IMR-90 (cell line): ENCODE results near the gene IL1RL1. TPM values are rescaled to one million over a fixed set of nuclear protein-coding genes. Genes with fewer than 3 reads are reported as not detected.

Experiments
- ATAC-seq: fragments of 200-7000 bp; cut with Tn5 transposase; 2 replicates; pipeline ENCODE4 v1.9.1; 2020; ENCODE audit warnings: low read depth, mild to moderate bottlenecking, moderate library complexity
- BruUV-seq: library from RNA; stranded (reverse); fragments of 400-500 nt; replicated peaks from 2 replicates; lab custom pipeline; 2021; lab: Mats Ljungman, UMichigan
- CTCF ChIA-PET: fragments of 300-600 bp; formaldehyde crosslinking; extraction: SDS; loops from one replicate; lab custom pipeline; 2021; ENCODE audit warnings: antibody characterized with exemption; lab: Yijun Ruan, JAX
- POLR2A ChIA-PET: fragments of 300-600 bp; sonication (Branson Sonifier 250); formaldehyde crosslinking; loops from one replicate; lab custom pipeline; 2022; ENCODE audit warnings: antibody characterized with exemption; ENCODE audit not compliant: unreplicated experiment; lab: Charles Lee
- DNase-seq: peaks from one replicate; pipeline ENCODE4 v3.0.0; 2013
- H2AFZ ChIP-seq: replicated peaks from 2 replicates; pipeline ENCODE3; 2013; ENCODE audit warnings: low read length, mild to moderate bottlenecking; ENCODE audit not compliant: poor library complexity
- H2AK5ac ChIP-seq: 2 replicates; pipeline ENCODE4 v1.6.1; 2013; ENCODE audit warnings: low read depth, low read length, inconsistent platforms
- H2AK9ac ChIP-seq: replicated peaks from 2 replicates; pipeline ENCODE3; 2013; ENCODE audit warnings: mild to moderate bottlenecking, low read depth, low read length, moderate library complexity; ENCODE audit not compliant: poor library complexity
- H2BK120ac ChIP-seq: 2 replicates; pipeline ENCODE4 v1.6.1; 2013; ENCODE audit warnings: low read depth, low read length, inconsistent platforms
- H2BK15ac ChIP-seq: 3 replicates; pipeline ENCODE4 v1.6.1; 2013; ENCODE audit warnings: low read depth, low read length, inconsistent platforms
- H2BK20ac ChIP-seq: 2 replicates; pipeline ENCODE4 v1.6.1; 2013; ENCODE audit warnings: low read depth, mild to moderate bottlenecking, inconsistent platforms, low read length, moderate library complexity
- H2BK5ac ChIP-seq: 2 replicates; pipeline ENCODE4 v1.6.1; 2013; ENCODE audit warnings: mild to moderate bottlenecking, low read depth, low read length, inconsistent platforms; ENCODE audit not compliant: poor library complexity, severe bottlenecking
- H3K14ac ChIP-seq: replicated peaks from 2 replicates; pipeline ENCODE4 v1.6.1; 2013; ENCODE audit warnings: low read depth, low read length, inconsistent platforms
- H3K18ac ChIP-seq: 2 replicates; pipeline ENCODE4 v1.6.1; 2013; ENCODE audit warnings: low read depth, low read length, control low read depth
- H3K23ac ChIP-seq: 2 replicates; pipeline ENCODE4 v1.6.1; 2013; ENCODE audit warnings: low read depth, low read length, inconsistent platforms
- H3K27ac ChIP-seq: 2 replicates; pipeline ENCODE4 v1.5.1; 2013; ENCODE audit warnings: mild to moderate bottlenecking, control low read depth, low read length; ENCODE audit not compliant: insufficient read depth
- H3K27me3 ChIP-seq: 2 replicates; pipeline ENCODE4 v1.6.1; 2013; ENCODE audit warnings: low read length; ENCODE audit not compliant: control insufficient read depth, insufficient read depth
- H3K36me3 ChIP-seq: 2 replicates; pipeline ENCODE4 v1.6.1; 2013; ENCODE audit warnings: low read length, mixed read lengths; ENCODE audit not compliant: control insufficient read depth, insufficient read depth
- H3K4ac ChIP-seq: 2 replicates; pipeline ENCODE4 v1.6.1; 2013; ENCODE audit warnings: low read depth, low read length, inconsistent platforms
- H3K4me1 ChIP-seq: 2 replicates; pipeline ENCODE4 v1.6.1; 2013; ENCODE audit warnings: low read length, mixed read lengths; ENCODE audit not compliant: control insufficient read depth, insufficient read depth
- H3K4me2 ChIP-seq: 2 replicates; pipeline ENCODE4 v1.6.1; 2013; ENCODE audit warnings: low read depth, mild to moderate bottlenecking, control low read depth, low read length, moderate library complexity
- H3K4me3 ChIP-seq: 2 replicates; pipeline ENCODE4 v1.5.1; 2013; ENCODE audit warnings: low read depth, mild to moderate bottlenecking, control low read depth, low read length, moderate library complexity; ENCODE audit not compliant: insufficient read depth
- H3K56ac ChIP-seq: 2 replicates; pipeline ENCODE4 v1.6.1; 2013; ENCODE audit warnings: low read length, inconsistent platforms; ENCODE audit not compliant: insufficient read depth; ENCODE audit errors: extremely low read depth
- H3K79me1 ChIP-seq, 2 experiments: 2 replicates each; pipeline ENCODE4 v1.6.1; 2013; ENCODE audit warnings: low read length in 2 of 2, inconsistent platforms in 1 of 2, low read depth in 1 of 2
- H3K9ac ChIP-seq: 2 replicates; pipeline ENCODE4 v1.6.1; 2013; ENCODE audit warnings: low read depth, low read length, control low read depth
- H3K9me1 ChIP-seq: 2 replicates; pipeline ENCODE4 v1.6.1; 2013; ENCODE audit warnings: low read length, inconsistent platforms; ENCODE audit not compliant: insufficient read depth
- H3K9me3 ChIP-seq: 2 replicates; pipeline ENCODE4 v1.6.1; 2013; ENCODE audit warnings: low read length; ENCODE audit not compliant: control insufficient read depth, insufficient read depth
- H4K20me1 ChIP-seq: 2 replicates; pipeline ENCODE4 v1.6.1; 2013; ENCODE audit warnings: low read length, inconsistent platforms; ENCODE audit not compliant: insufficient read depth
- H4K5ac ChIP-seq: 2 replicates; pipeline ENCODE4 v1.6.1; 2013; ENCODE audit warnings: mild to moderate bottlenecking, low read depth, low read length, control low read depth
- H4K8ac ChIP-seq, 2 experiments: 2 replicates each; pipeline ENCODE4 v1.6.1; 2013; ENCODE audit warnings: low read depth in 2 of 2, low read length in 2 of 2, control low read depth in 1 of 2, inconsistent platforms in 1 of 2
- H4K91ac ChIP-seq: 2 replicates; pipeline ENCODE4 v1.6.1; 2013; ENCODE audit warnings: low read depth, low read length, inconsistent platforms; ENCODE audit not compliant: insufficient read depth
- BHLHE40 ChIP-seq: fragments of 150-350 bp; IDR thresholded peaks from 2 replicates; pipeline ENCODE4 v1.6.1; 2016; ENCODE audit warnings: mild to moderate bottlenecking, low read depth, low read length
- CEBPB ChIP-seq: IDR thresholded peaks from 2 replicates; pipeline ENCODE4 v1.6.1; 2012; ENCODE audit warnings: low read depth, low read length, improper control_type of control experiment
- CHD1 ChIP-seq: IDR thresholded peaks from 2 replicates; pipeline ENCODE4 v1.6.1; 2012; ENCODE audit warnings: low read depth, low read length, improper control_type of control experiment
- FOS ChIP-seq: fragments of 150-350 bp; IDR thresholded peaks from 2 replicates; pipeline ENCODE4 v1.6.1; 2016; ENCODE audit warnings: low read depth, low read length
- NFE2L2 ChIP-seq: fragments of 150-350 bp; IDR thresholded peaks from 2 replicates; pipeline ENCODE4 v1.6.1; 2016; ENCODE audit warnings: low read depth, mild to moderate bottlenecking, low read length
- WGBS, 2 experiments: methylation state at CpG; one replicate each; pipeline versions ENCODE4 v1.1.5 to v1.1.7; 2013; ENCODE audit warnings: missing lambda C conversion rate in 2 of 2; ENCODE audit not compliant: insufficient read length in 1 of 2; ENCODE audit errors: extremely low coverage in 2 of 2; 5-methylcytosine and 5-hydroxymethylcytosine counted together
- dilution Hi-C: fragments of 300-500 bp; cut with HindIII; formaldehyde crosslinking; loops from one replicate; pipeline ENCODE4 v1.14.3; 2018; ENCODE audit warnings: low sequenced_read_pairs; ENCODE audit not compliant: unreplicated experiment
- in situ Hi-C: fragments of 300-500 bp; cut with MboI; formaldehyde crosslinking; loops from 3 replicates; pipeline ENCODE4 v1.14.3; 2019; ENCODE audit warnings: low sequenced_read_pairs, inconsistent platforms, mixed read lengths
- intact Hi-C: fragments of 100-400 bp; cut with micrococcal nuclease; formaldehyde crosslinking; loops from 2 replicates; pipeline ENCODE4 v1.10.0; 2022
- polyA plus RNA-seq, 3 experiments: library from polyadenylated mRNA; depleted of rRNA; stranded (reverse); fragments of >200 nt; gene quantifications; 2 replicates each; pipeline ENCODE4 v1.2.3, GENCODE V29; 2012; ENCODE audit warnings: low replicate concordance in 1 of 3
- total RNA-seq: library from RNA; depleted of rRNA; stranded (reverse); fragments of >200 nt; gene quantifications from 2 replicates; pipeline ENCODE4 v1.2.3, GENCODE V29; 2012

Gene IL1RL1
- total and polyA plus RNA-seq, 2 of the 4 experiments (the other 2 are of a cell fraction) = under 0.01 to 0.14 TPM

GRCh38 chr2:102356741-102357140, 45.4 kb downstream of the IL1RL1 start:
- no peak overlapping the region for H2BK5ac ChIP-seq
- no peak overlapping the region for H4K91ac ChIP-seq
- no peak overlapping the region for H3K56ac ChIP-seq
- H3K4me3 ChIP-seq = no peak overlapping the region
- H3K14ac ChIP-seq = no peak overlapping the region
- no peaks in the 10 kb centered on the region for H3K36me3 ChIP-seq
- ATAC-seq (no peak), DNase-seq (no peak)
- no peak overlapping the region for H3K27ac ChIP-seq
- H3K79me1 ChIP-seq = no peaks in the 10 kb centered on the region
- no peak overlapping the region for H3K18ac ChIP-seq
- H3K9me1 ChIP-seq = no peaks in the 10 kb centered on the region
- no peak overlapping the region; the same call in 1 of the 2 replicates for H3K4me2 ChIP-seq
- CTCF ChIA-PET = interaction anchor here (1.3 kb wide), 1 partner anchor 106 kb away, joined by 4 read pairs; no protein-coding TSS in a partner anchor
- H2AFZ ChIP-seq = no peak overlapping the region
- TF ChIP-seq CEBPB (no peak), NFE2L2 (no peak), CHD1 (no peak), FOS (no peak), BHLHE40 (no peak)
- no peak overlapping the region for H2BK15ac ChIP-seq
- in situ Hi-C loops (loop anchor here (5.0 kb wide), 1 partner anchor 104 kb away; no protein-coding TSS in a partner anchor), dilution Hi-C loops (no loop called here), intact Hi-C loops (loop anchor here (1.0 to 10.0 kb wide), 4 partner anchors 87 to 472 kb away; no protein-coding TSS in a partner anchor)
- no peaks in the 10 kb centered on the region for H3K9me3 ChIP-seq
- H4K20me1 ChIP-seq = no peaks in the 10 kb centered on the region
- BruUV-seq = no TSS peak
- H4K8ac ChIP-seq = no peak overlapping the region
- no peak overlapping the region for H3K9ac ChIP-seq
- H3K4ac ChIP-seq = no peak overlapping the region
- 83% methylated on average over 1 of the region's 2 CpGs; no CpG with 5 or more reads in 1 of the 2 experiments for WGBS, 2 experiments
- no peak overlapping the region for H2BK20ac ChIP-seq
- 0 out of 2 replicates have a peak, but pooled peaks cover 2% of the 10 kb centered on the region for H3K27me3 ChIP-seq
- H4K5ac ChIP-seq = no peak overlapping the region
- H2AK9ac ChIP-seq = no peak overlapping the region
- no peaks in the 10 kb centered on the region; the same call in 1 of the 2 replicates for H3K4me1 ChIP-seq
- H2BK120ac ChIP-seq = no peak overlapping the region
- POLR2A ChIA-PET = no interaction called here
- 0 out of 2 replicates have a peak overlapping the region, but pooled peaks have one; percentile 33 for H3K23ac ChIP-seq
- H2AK5ac ChIP-seq = no peak overlapping the region
